H9 (cell line): ENCODE measurements around the gene MYO18B. TPM values are rescaled to one million over a fixed set of nuclear protein-coding genes. Genes with fewer than 3 reads are reported as not detected.

Experiments
- DNase-seq: peaks from one replicate; pipeline ENCODE4 v3.0.0-alpha.2; 2017
- H2AFZ ChIP-seq: one replicate; pipeline ENCODE4 v1.6.1; 2013; ENCODE audit warnings: mild to moderate bottlenecking, low read length, control low read depth, moderate library complexity
- H2AK5ac ChIP-seq: 2 replicates; pipeline ENCODE4 v1.6.1; 2013; ENCODE audit warnings: low read length, control low read depth, mixed read lengths; ENCODE audit not compliant: insufficient read length
- H2BK120ac ChIP-seq: one replicate; pipeline ENCODE4 v1.6.1; 2013; ENCODE audit warnings: low read depth, mild to moderate bottlenecking, low read length, control low read depth, inconsistent platforms; ENCODE audit not compliant: poor library complexity, severe bottlenecking
- H2BK12ac ChIP-seq: 2 replicates; pipeline ENCODE4 v1.6.1; 2013; ENCODE audit warnings: low read length, control low read depth, mixed read lengths, low read depth; ENCODE audit not compliant: insufficient read length
- H2BK15ac ChIP-seq: 2 replicates; pipeline ENCODE4 v1.6.1; 2013; ENCODE audit warnings: low read depth, low read length, control low read depth
- H2BK20ac ChIP-seq: one replicate; pipeline ENCODE4 v1.6.1; 2013; ENCODE audit warnings: low read depth, mild to moderate bottlenecking, low read length, control low read depth, inconsistent platforms; ENCODE audit not compliant: poor library complexity, severe bottlenecking
- H2BK5ac ChIP-seq: 2 replicates; pipeline ENCODE4 v1.6.1; 2013; ENCODE audit warnings: low read length, control low read depth, mixed read lengths; ENCODE audit not compliant: insufficient read length
- H3K14ac ChIP-seq: 2 replicates; pipeline ENCODE4 v1.6.1; 2013; ENCODE audit warnings: low read length, control low read depth; ENCODE audit not compliant: insufficient read depth
- H3K18ac ChIP-seq: 2 replicates; pipeline ENCODE4 v1.6.1; 2013; ENCODE audit warnings: low read depth, mild to moderate bottlenecking, mixed read lengths, low read length, control low read depth; ENCODE audit not compliant: insufficient read length
- H3K23ac ChIP-seq: 2 replicates; pipeline ENCODE4 v1.6.1; 2013; ENCODE audit warnings: low read length, control low read depth, mixed read lengths, low read depth; ENCODE audit not compliant: insufficient read length
- H3K23me2 ChIP-seq: 2 replicates; pipeline ENCODE4 v1.6.1; 2013; ENCODE audit warnings: low read depth, mild to moderate bottlenecking, mixed read lengths, low read length, control low read depth; ENCODE audit not compliant: insufficient read length, poor library complexity, severe bottlenecking
- H3K27ac ChIP-seq: 2 replicates; pipeline ENCODE4 v1.5.1; 2013; ENCODE audit warnings: low read length, control low read depth, mixed read lengths, low read depth; ENCODE audit not compliant: insufficient read length
- H3K27me3 ChIP-seq: 2 replicates; pipeline ENCODE4 v1.6.1; 2013; ENCODE audit warnings: low read length, control low read depth, inconsistent platforms; ENCODE audit not compliant: insufficient read depth
- H3K4ac ChIP-seq: 2 replicates; pipeline ENCODE4 v1.6.1; 2013; ENCODE audit warnings: low read depth, mild to moderate bottlenecking, control low read depth, inconsistent platforms, low read length, moderate library complexity
- H3K4me1 ChIP-seq: 2 replicates; pipeline ENCODE4 v1.6.1; 2013; ENCODE audit warnings: low read length, control low read depth, inconsistent platforms; ENCODE audit not compliant: insufficient read depth
- H3K4me2 ChIP-seq: 2 replicates; pipeline ENCODE4 v1.6.1; 2013; ENCODE audit warnings: low read length, control low read depth, mixed read lengths; ENCODE audit not compliant: insufficient read length, insufficient read depth
- H3K56ac ChIP-seq: 2 replicates; pipeline ENCODE4 v1.6.1; 2013; ENCODE audit warnings: low read depth, mild to moderate bottlenecking, mixed read lengths, low read length, control low read depth; ENCODE audit not compliant: insufficient read length
- H3K79me1 ChIP-seq: 2 replicates; pipeline ENCODE4 v1.6.1; 2013; ENCODE audit warnings: low read depth, mild to moderate bottlenecking, moderate library complexity, low read length, control low read depth, inconsistent platforms; ENCODE audit not compliant: insufficient read depth, poor library complexity, severe bottlenecking
- H3K79me2 ChIP-seq: 2 replicates; pipeline ENCODE4 v1.6.1; 2013; ENCODE audit warnings: low read length, control low read depth, inconsistent platforms; ENCODE audit not compliant: insufficient read depth
- H3K9ac ChIP-seq: 2 replicates; pipeline ENCODE4 v1.6.1; 2013; ENCODE audit warnings: low read length, control low read depth, mixed read lengths; ENCODE audit not compliant: insufficient read length; ENCODE audit errors: extremely low read depth
- H3K9me3 ChIP-seq: one replicate; pipeline ENCODE4 v1.6.1; 2013; ENCODE audit warnings: low read depth, low read length, inconsistent platforms; ENCODE audit not compliant: control insufficient read depth
- H3T11ph ChIP-seq: one replicate; pipeline ENCODE4 v1.6.1; 2013; ENCODE audit warnings: mild to moderate bottlenecking, low read length, control low read depth, inconsistent platforms
- H4K20me1 ChIP-seq: one replicate; pipeline ENCODE4 v1.6.1; 2013; ENCODE audit not compliant: control insufficient read depth, insufficient read length, insufficient read depth
- H4K5ac ChIP-seq: 2 replicates; pipeline ENCODE4 v1.6.1; 2013; ENCODE audit warnings: low read depth, mild to moderate bottlenecking, mixed read lengths, low read length, control low read depth; ENCODE audit not compliant: insufficient read length
- H4K8ac ChIP-seq: replicated peaks from 2 replicates; pipeline ENCODE4 v1.6.1; 2013; ENCODE audit warnings: low read length, control low read depth, mixed read lengths, low read depth; ENCODE audit not compliant: insufficient read length
- H4K91ac ChIP-seq: 2 replicates; pipeline ENCODE4 v1.6.1; 2013; ENCODE audit warnings: low read depth, mild to moderate bottlenecking, moderate library complexity, mixed read lengths, low read length, control low read depth; ENCODE audit not compliant: insufficient read length
- H3K27ac Mint-ChIP-seq, 3 experiments: 2 replicates in 2 of 3; 3 replicates in 1 of 3; pipeline ENCODE4 v1.8.0; 2020 to 2021; ENCODE audit warnings: mixed read lengths in 3 of 3, mild to moderate bottlenecking in 1 of 3, moderate library complexity in 1 of 3
- H3K27me3 Mint-ChIP-seq: 2 replicates; pipeline ENCODE4 v1.8.0; 2021; ENCODE audit warnings: low read depth, mild to moderate bottlenecking, moderate library complexity, mixed read lengths
- H3K36me3 Mint-ChIP-seq, 3 experiments: 2 replicates in 2 of 3; 3 replicates in 1 of 3; pipeline ENCODE4 v1.8.0; 2020 to 2021; ENCODE audit warnings: low read depth in 3 of 3, mixed read lengths in 3 of 3; ENCODE audit not compliant: insufficient read depth in 1 of 3
- H3K4me1 Mint-ChIP-seq, 2 experiments: 2 replicates each; pipeline ENCODE4 v1.8.0; 2020; ENCODE audit warnings: mixed read lengths in 2 of 2
- H3K4me3 Mint-ChIP-seq, 2 experiments: 2 replicates in 1 of 2; 3 replicates in 1 of 2; pipeline ENCODE4 v1.8.0; 2020 to 2021; ENCODE audit warnings: mild to moderate bottlenecking in 2 of 2, mixed read lengths in 2 of 2, moderate library complexity in 1 of 2
- H3K9me3 Mint-ChIP-seq, 2 experiments: 2 replicates in 1 of 2; 3 replicates in 1 of 2; pipeline ENCODE4 v1.8.0; 2020; ENCODE audit warnings: mild to moderate bottlenecking in 2 of 2, mixed read lengths in 2 of 2, moderate library complexity in 1 of 2
- WGBS: extraction: QIAGEN DNeasy Blood & Tissue Kit; methylation state at CpG from one replicate; pipeline ENCODE4 v1.1.7; 2013; ENCODE audit warnings: missing lambda C conversion rate, low lambda C conversion rate, mixed read lengths; ENCODE audit not compliant: insufficient read length; ENCODE audit errors: extremely low coverage; 5-methylcytosine and 5-hydroxymethylcytosine counted together
- total RNA-seq: library from RNA; stranded (reverse); gene quantifications from 2 replicates; pipeline ENCODE4 v1.2.1, GENCODE V29; 2021
- TF ChIP-seq, protein P1 (sequence below): fragments of 200-600 bp; sonication (generic); conservative IDR thresholded peaks from 3 replicates; pipeline ENCODE4 v1.8.0; 2021; ENCODE audit warnings: antibody characterized with exemption, mild to moderate bottlenecking

MYO18B gene
- total RNA-seq, 1 experiment from 2014 or later, result 0.46 TPM

DNA sequence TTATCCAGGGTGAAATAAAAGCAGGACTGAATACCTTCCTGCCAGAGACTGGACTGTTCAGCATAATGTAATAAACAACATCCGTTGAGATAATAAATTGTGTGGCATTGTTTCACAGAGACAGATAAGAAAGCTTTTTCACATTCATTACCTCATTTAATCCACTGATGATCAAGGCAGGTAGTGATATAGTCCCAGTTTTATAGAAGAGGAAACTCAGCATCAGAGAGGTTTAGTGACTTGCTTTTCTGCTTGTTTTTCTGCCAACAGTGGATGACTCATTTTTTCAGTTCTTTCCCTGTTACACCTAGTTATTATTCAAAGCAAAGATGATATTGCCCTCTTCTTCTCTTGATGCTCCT lies 4.0 kb downstream of the MYO18B start:
- no peaks in the 10 kb centered on the region for H3K79me2 ChIP-seq
- TF ChIP-seq, protein P1, sequence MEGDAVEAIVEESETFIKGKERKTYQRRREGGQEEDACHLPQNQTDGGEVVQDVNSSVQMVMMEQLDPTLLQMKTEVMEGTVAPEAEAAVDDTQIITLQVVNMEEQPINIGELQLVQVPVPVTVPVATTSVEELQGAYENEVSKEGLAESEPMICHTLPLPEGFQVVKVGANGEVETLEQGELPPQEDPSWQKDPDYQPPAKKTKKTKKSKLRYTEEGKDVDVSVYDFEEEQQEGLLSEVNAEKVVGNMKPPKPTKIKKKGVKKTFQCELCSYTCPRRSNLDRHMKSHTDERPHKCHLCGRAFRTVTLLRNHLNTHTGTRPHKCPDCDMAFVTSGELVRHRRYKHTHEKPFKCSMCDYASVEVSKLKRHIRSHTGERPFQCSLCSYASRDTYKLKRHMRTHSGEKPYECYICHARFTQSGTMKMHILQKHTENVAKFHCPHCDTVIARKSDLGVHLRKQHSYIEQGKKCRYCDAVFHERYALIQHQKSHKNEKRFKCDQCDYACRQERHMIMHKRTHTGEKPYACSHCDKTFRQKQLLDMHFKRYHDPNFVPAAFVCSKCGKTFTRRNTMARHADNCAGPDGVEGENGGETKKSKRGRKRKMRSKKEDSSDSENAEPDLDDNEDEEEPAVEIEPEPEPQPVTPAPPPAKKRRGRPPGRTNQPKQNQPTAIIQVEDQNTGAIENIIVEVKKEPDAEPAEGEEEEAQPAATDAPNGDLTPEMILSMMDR, result no peak
- no CpG with 5 or more reads among the region's 1 CpG for WGBS
- no peak overlapping the region for H4K91ac ChIP-seq
- Mint-ChIP-seq H3K9me3 (no peaks in the 10 kb centered on the region), H3K4me1 (peaks cover 0 to 4% of the 10 kb centered on the region in 2 experiments; a peak in 1 of 4 replicates), H3K27ac (no peak overlapping the region), H3K4me3 (no peak overlapping the region), H3K27me3 (peaks cover 25% of the 10 kb centered on the region), H3K36me3 (no peaks in the 10 kb centered on the region)
- H4K20me1 ChIP-seq, result no peaks in the 10 kb centered on the region
- no peak overlapping the region for H4K5ac ChIP-seq
- H2BK20ac ChIP-seq, result no peak overlapping the region
- H3K56ac ChIP-seq, result no peak overlapping the region
- no peaks in the 10 kb centered on the region for H3K79me1 ChIP-seq
- no peak overlapping the region for H2AK5ac ChIP-seq
- H3K4me2 ChIP-seq, result no peak overlapping the region
- no peak overlapping the region for H2BK5ac ChIP-seq
- no peak overlapping the region for H3K23ac ChIP-seq
- H3K23me2 ChIP-seq, result no peaks in the 10 kb centered on the region
- H3K9me3 ChIP-seq, result no peaks in the 10 kb centered on the region
- no peak overlapping the region for H2BK15ac ChIP-seq
- no peak overlapping the region for H3K4ac ChIP-seq
- H3K27ac ChIP-seq, result no peak overlapping the region
- no peak overlapping the region for H3T11ph ChIP-seq
- H3K27me3 ChIP-seq, result no peaks in the 10 kb centered on the region
- H2BK120ac ChIP-seq, result no peak overlapping the region
- no peak overlapping the region for H2BK12ac ChIP-seq
- no peak overlapping the region for H3K9ac ChIP-seq
- no peak overlapping the region for H2AFZ ChIP-seq
- no peak overlapping the region for H4K8ac ChIP-seq
- no peak overlapping the region for H3K18ac ChIP-seq
- no peak for DNase-seq
- H3K14ac ChIP-seq, result no peak overlapping the region
- H3K4me1 ChIP-seq, result no peaks in the 10 kb centered on the region
